ENCODE measurements around the gene TMEM125. TPM values are rescaled to one million over a fixed set of nuclear protein-coding genes. Genes with fewer than 3 reads are reported as not detected.

The TMEM125 gene
- total and polyA plus RNA-seq, 2 of the 4 experiments (the other 2 are of a cell fraction) = under 0.01 to 0.03 TPM

- no peak overlapping the region for H2AK9ac ChIP-seq (replicated peaks; ENCODE audit: low read depth, low read length, poor library complexity)
- no peak overlapping the region for H3K4me2 ChIP-seq (ENCODE audit: low read depth, low read length)
- no peak overlapping the region for H4K91ac ChIP-seq (ENCODE audit: insufficient read depth, low read depth, low read length)
- no peak overlapping the region for H4K5ac ChIP-seq (ENCODE audit: low read depth, low read length)
- H3K79me1 ChIP-seq (ENCODE audit: low read depth in 1 of 2, low read length in 2 of 2) = no peaks in the 10 kb centered on the region
- H4K20me1 ChIP-seq (ENCODE audit: insufficient read depth, low read length) = no peaks in the 10 kb centered on the region
- no peak overlapping the region for H3K27ac ChIP-seq (ENCODE audit: insufficient read depth, low read length)
- dilution Hi-C loops (cut with HindIII; ENCODE audit: low sequenced_read_pairs, unreplicated experiment) = no loop called here
- no peak overlapping the region for H3K4me3 ChIP-seq (ENCODE audit: insufficient read depth, low read depth, low read length)
- H3K4ac ChIP-seq (ENCODE audit: low read depth, low read length) = no peak overlapping the region
- intact Hi-C loops (cut with micrococcal nuclease) = loop anchor here (5.0 to 10.0 kb wide), 2 partner anchors 302 to 310 kb away; no protein-coding TSS in a partner anchor
- H3K14ac ChIP-seq (replicated peaks; ENCODE audit: low read depth, low read length) = no peak overlapping the region
- H2BK20ac ChIP-seq (ENCODE audit: low read depth, low read length) = no peak overlapping the region; the same call in 1 of the 2 replicates
- peaks cover 8% of the 10 kb centered on the region for H3K4me1 ChIP-seq (ENCODE audit: control insufficient read depth, insufficient read depth, low read length)
- no peak overlapping the region for H3K18ac ChIP-seq (ENCODE audit: low read depth, low read length)
- H2BK15ac ChIP-seq (ENCODE audit: low read depth, low read length) = no peak overlapping the region
- no peak overlapping the region for H2AFZ ChIP-seq (replicated peaks; ENCODE audit: low read length, poor library complexity)
- H3K9ac ChIP-seq (ENCODE audit: low read depth, low read length) = no peak overlapping the region
- H3K23ac ChIP-seq (ENCODE audit: low read depth, low read length) = no peak overlapping the region
- H2BK120ac ChIP-seq (ENCODE audit: low read depth, low read length) = no peak overlapping the region
- no peak overlapping the region for H2AK5ac ChIP-seq (ENCODE audit: low read depth, low read length)
- no peak overlapping the region for H2BK5ac ChIP-seq (ENCODE audit: low read depth, low read length, poor library complexity, severe bottlenecking)
- DNase-seq (no peak), ATAC-seq (ENCODE audit: low read depth) (no peak)
- H3K56ac ChIP-seq (ENCODE audit: extremely low read depth, insufficient read depth, low read length) = no peak overlapping the region
- no peaks in the 10 kb centered on the region for H3K36me3 ChIP-seq (ENCODE audit: control insufficient read depth, insufficient read depth, low read length)
- H3K9me3 ChIP-seq (ENCODE audit: control insufficient read depth, insufficient read depth, low read length) = no peaks in the 10 kb centered on the region
- no peak overlapping the region for H4K8ac ChIP-seq (ENCODE audit: low read depth in 2 of 2, low read length in 2 of 2)
- POLR2A ChIA-PET (ENCODE audit: unreplicated experiment) = no interaction called here
- H3K27me3 ChIP-seq (ENCODE audit: control insufficient read depth, insufficient read depth, low read length) = no peaks in the 10 kb centered on the region
- TF ChIP-seq BHLHE40 (IDR thresholded peaks at IDR 0.05; ENCODE audit: low read depth, low read length) (no peak), USF2 (IDR thresholded peaks at IDR 0.05; ENCODE audit: low read depth, low read length) (peak; percentile 57; the same call in 1 of the 2 replicates)
- in situ Hi-C loops (cut with MboI; ENCODE audit: low sequenced_read_pairs) = loop anchor here (5.0 kb wide), 1 partner anchor 187 kb away; no protein-coding TSS in a partner anchor
- CTCF ChIA-PET = interaction anchor here (1.3 kb wide), 1 partner anchor 189 kb away, joined by 4 read pairs; no protein-coding TSS in a partner anchor
- WGBS, 2 experiments (ENCODE audit: extremely low coverage in 2 of 2, insufficient read length in 1 of 2) = no CpG with 5 or more reads among the region's 3 CpGs
- BruUV-seq (replicated peaks) = no TSS peak
- no peaks in the 10 kb centered on the region for H3K9me1 ChIP-seq (ENCODE audit: insufficient read depth, low read length)
These were observed 44.6 kb upstream of the TMEM125 start for GRCh38 chr1:43225168-43225567.

Data from IMR-90 (cell line).